K562 (cell line): ENCODE results near the gene ADORA1. TPM values are rescaled to one million over a fixed set of nuclear protein-coding genes. Genes with fewer than 3 reads are reported as not detected.

Source experiments
- RCOR1 ChIP-seq, 2 experiments: IDR thresholded peaks; 2 replicates each; pipeline ENCODE4 v1.6.1; 2012; ENCODE audit warnings: low read depth in 2 of 2, low read length in 2 of 2, borderline replicate concordance in 1 of 2, improper control_type of control experiment in 1 of 2
- SMARCE1 ChIP-seq: fragments of 450-650 bp; IDR thresholded peaks from 2 replicates; pipeline ENCODE4 v1.7.1; 2016; ENCODE audit warnings: mild to moderate bottlenecking
- SRSF7 ChIP-seq: fragments of 200-400 bp; formaldehyde crosslinking; optimal IDR thresholded peaks from 2 replicates; pipeline ENCODE3; 2017; ENCODE audit warnings: mild to moderate bottlenecking, low read depth, low read length
- polyA plus RNA-seq, 8 experiments: library from polyadenylated mRNA; depleted of rRNA in 4 of 8; stranded (reverse) in 5 of 8; unstranded in 3 of 8; fragments of >200 nt; fragmentation: Nextera tagmentation in 2 of 8; fragmentation: Illumina TruSeq in 1 of 8; extraction: Ambion mirVana in 2 of 8; extraction: Trizol in 1 of 8; gene quantifications; 2 replicates each; pipeline versions ENCODE4 v1.2.1 to v1.2.3, GENCODE V29; 2011 to 2014; ENCODE audit warnings: inconsistent platforms in 1 of 8, missing spikeins in 1 of 8
- total RNA-seq, 7 experiments: library from RNA; depleted of rRNA in 6 of 7; stranded (reverse); fragments of >200 nt in 6 of 7; fragmentation: Illumina TruSeq in 2 of 7; extraction: Trizol in 2 of 7; gene quantifications; 2 replicates each; pipeline versions ENCODE4 v1.2.1 to v1.2.3, GENCODE V29; 2011 to 2021; ENCODE audit warnings: low replicate concordance in 1 of 7
- TF ChIP-seq, protein P1 (sequence below): fragments of 450-650 bp; IDR thresholded peaks from 2 replicates; pipeline ENCODE4 v1.6.1; 2016; ENCODE audit warnings: low read depth
- TF ChIP-seq, protein P2 (sequence below), 2 experiments: IDR thresholded peaks in 1 of 2; conservative IDR thresholded peaks in 1 of 2; 2 replicates each; pipeline ENCODE4 v1.6.1; 2016; ENCODE audit warnings: low read depth in 2 of 2, mild to moderate bottlenecking in 1 of 2, missing compliant biosample characterization in 1 of 2, missing genetic modification characterization in 1 of 2, moderate library complexity in 1 of 2
- TF ChIP-seq, protein P3 (sequence below), 2 experiments: fragments of 450-650 bp in 1 of 2; sonication (generic) in 1 of 2; formaldehyde crosslinking in 1 of 2; IDR thresholded peaks in 1 of 2; conservative IDR thresholded peaks in 1 of 2; 2 replicates each; pipeline versions ENCODE4 v1.6.1 to v1.8.1; 2016 to 2023; ENCODE audit warnings: mild to moderate bottlenecking in 2 of 2, moderate library complexity in 2 of 2, inconsistent platforms in 1 of 2, missing genetic modification reagents in 1 of 2

The ADORA1 gene
- total and polyA plus RNA-seq, 9 of the 15 experiments (the other 6 are each of a cell fraction or from before 2014, with no cell fraction given): not detected

DNA sequence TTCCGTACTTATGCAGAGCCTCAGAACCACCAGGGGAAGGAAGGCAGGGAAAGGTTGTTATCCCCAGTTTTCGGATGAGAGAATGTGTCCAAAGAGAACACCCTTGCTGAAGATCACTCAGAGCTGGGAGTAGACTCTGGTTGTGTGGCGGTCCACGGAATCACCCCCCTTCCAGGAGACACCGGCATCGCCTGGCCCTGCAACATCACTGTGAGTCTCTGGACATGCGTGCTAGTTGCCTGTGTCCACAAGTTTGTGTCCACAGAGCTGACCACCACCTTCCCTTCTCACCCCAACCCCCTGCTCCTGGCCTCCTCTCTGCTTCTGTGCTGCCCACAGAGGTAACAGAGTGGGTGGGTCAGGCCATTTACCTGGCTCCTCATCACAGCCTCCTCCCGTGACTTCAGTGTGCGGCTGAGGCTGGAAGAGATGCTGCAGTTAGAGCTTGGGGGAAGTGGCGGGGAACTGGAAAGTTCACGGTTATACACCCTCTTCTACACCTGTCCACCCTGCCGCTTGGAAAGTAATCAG is 40.8 kb downstream of the ADORA1 start (continued):
- TF ChIP-seq, protein P1, sequence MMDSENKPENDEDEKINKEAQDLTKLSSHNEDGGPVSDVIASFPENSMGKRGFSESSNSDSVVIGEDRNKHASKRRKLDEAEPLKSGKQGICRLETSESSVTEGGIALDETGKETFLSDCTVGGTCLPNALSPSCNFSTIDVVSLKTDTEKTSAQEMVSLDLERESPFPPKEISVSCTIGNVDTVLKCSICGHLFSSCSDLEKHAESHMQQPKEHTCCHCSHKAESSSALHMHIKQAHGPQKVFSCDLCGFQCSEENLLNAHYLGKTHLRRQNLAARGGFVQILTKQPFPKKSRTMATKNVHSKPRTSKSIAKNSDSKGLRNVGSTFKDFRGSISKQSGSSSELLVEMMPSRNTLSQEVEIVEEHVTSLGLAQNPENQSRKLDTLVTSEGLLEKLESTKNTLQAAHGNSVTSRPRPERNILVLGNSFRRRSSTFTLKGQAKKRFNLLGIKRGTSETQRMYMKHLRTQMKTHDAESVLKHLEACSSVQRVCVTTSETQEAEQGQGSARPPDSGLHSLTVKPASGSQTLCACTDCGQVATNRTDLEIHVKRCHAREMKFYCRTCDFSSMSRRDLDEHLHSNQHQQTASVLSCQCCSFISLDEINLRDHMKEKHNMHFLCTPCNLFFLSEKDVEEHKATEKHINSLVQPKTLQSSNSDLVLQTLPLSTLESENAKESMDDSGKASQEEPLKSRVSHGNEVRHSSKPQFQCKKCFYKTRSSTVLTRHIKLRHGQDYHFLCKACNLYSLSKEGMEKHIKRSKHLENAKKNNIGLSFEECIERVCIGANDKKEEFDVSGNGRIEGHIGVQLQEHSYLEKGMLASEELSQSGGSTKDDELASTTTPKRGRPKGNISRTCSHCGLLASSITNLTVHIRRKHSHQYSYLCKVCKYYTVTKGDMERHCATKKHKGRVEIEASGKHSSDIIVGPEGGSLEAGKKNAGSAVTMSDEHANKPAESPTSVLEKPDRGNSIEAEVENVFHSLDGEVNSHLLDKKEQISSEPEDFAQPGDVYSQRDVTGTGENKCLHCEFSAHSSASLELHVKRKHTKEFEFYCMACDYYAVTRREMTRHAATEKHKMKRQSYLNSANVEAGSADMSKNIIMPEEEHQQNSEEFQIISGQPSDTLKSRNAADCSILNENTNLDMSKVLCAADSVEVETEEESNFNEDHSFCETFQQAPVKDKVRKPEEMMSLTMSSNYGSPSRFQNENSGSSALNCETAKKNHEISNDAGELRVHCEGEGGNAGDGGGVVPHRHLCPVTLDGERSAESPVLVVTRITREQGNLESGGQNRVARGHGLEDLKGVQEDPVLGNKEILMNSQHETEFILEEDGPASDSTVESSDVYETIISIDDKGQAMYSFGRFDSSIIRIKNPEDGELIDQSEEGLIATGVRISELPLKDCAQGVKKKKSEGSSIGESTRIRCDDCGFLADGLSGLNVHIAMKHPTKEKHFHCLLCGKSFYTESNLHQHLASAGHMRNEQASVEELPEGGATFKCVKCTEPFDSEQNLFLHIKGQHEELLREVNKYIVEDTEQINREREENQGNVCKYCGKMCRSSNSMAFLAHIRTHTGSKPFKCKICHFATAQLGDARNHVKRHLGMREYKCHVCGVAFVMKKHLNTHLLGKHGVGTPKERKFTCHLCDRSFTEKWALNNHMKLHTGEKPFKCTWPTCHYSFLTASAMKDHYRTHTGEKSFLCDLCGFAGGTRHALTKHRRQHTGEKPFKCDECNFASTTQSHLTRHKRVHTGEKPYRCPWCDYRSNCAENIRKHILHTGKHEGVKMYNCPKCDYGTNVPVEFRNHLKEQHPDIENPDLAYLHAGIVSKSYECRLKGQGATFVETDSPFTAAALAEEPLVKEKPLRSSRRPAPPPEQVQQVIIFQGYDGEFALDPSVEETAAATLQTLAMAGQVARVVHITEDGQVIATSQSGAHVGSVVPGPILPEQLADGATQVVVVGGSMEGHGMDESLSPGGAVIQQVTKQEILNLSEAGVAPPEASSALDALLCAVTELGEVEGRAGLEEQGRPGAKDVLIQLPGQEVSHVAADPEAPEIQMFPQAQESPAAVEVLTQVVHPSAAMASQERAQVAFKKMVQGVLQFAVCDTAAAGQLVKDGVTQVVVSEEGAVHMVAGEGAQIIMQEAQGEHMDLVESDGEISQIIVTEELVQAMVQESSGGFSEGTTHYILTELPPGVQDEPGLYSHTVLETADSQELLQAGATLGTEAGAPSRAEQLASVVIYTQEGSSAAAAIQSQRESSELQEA: no peak
- TF ChIP-seq SMARCE1 (no peak), SRSF7 (no peak), RCOR1 (IDR thresholded peaks at IDR 0.05; ENCODE audit: borderline replicate concordance in 1 of 2, low read depth in 2 of 2, low read length in 2 of 2) (no peak)
- TF ChIP-seq, protein P2, sequence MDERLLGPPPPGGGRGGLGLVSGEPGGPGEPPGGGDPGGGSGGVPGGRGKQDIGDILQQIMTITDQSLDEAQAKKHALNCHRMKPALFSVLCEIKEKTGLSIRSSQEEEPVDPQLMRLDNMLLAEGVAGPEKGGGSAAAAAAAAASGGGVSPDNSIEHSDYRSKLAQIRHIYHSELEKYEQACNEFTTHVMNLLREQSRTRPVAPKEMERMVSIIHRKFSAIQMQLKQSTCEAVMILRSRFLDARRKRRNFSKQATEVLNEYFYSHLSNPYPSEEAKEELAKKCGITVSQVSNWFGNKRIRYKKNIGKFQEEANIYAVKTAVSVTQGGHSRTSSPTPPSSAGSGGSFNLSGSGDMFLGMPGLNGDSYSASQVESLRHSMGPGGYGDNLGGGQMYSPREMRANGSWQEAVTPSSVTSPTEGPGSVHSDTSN (CRISPR knock-in tag; IDR thresholded peaks at IDR 0.05; ENCODE audit: low read depth): no peak
- TF ChIP-seq, protein P2 (tag; conservative IDR thresholded peaks at IDR 0.05; ENCODE audit: low read depth): no peak
- TF ChIP-seq, protein P3, sequence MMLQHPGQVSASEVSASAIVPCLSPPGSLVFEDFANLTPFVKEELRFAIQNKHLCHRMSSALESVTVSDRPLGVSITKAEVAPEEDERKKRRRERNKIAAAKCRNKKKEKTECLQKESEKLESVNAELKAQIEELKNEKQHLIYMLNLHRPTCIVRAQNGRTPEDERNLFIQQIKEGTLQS (IDR thresholded peaks at IDR 0.05): no peak
- TF ChIP-seq, protein P3 (CRISPR knock-in tag; conservative IDR thresholded peaks at IDR 0.05): no peak
